Measurements from ENCODE around the gene GJA5.

Gene GJA5

GRCh38 chr1:147807405-147807804 lies 47.0 kb upstream of the GJA5 start:
- no peak for TF ChIP-seq TEAD4 (IDR thresholded peaks at IDR 0.05)
- no peak for TF ChIP-seq MAX (IDR thresholded peaks at IDR 0.05)
- TF ChIP-seq USF1 (IDR thresholded peaks at IDR 0.05) = no peak
- TF ChIP-seq EGR1 (IDR thresholded peaks at IDR 0.05) = no peak
- no peak for TF ChIP-seq TCF12 (IDR thresholded peaks at IDR 0.05; ENCODE audit: low read depth)
- TF ChIP-seq YY1 (IDR thresholded peaks at IDR 0.05; ENCODE audit: low read depth) = no peak
- TF ChIP-seq ZBTB7A (IDR thresholded peaks at IDR 0.05; ENCODE audit: low read depth) = no peak
- TF ChIP-seq RAD21 (IDR thresholded peaks at IDR 0.05; ENCODE audit: low read depth) = no peak

GRCh38 chr1:147804942-147805723 lies 44.7 kb upstream of the GJA5 start:
- TF ChIP-seq EP300 (IDR thresholded peaks at IDR 0.05; ENCODE audit: borderline replicate concordance) (no peak), MAX (IDR thresholded peaks at IDR 0.05) (no peak), TCF12 (IDR thresholded peaks at IDR 0.05; ENCODE audit: low read depth) (no peak), USF1 (IDR thresholded peaks at IDR 0.05) (no peak), NFIC (IDR thresholded peaks at IDR 0.05) (no peak), CEBPB (IDR thresholded peaks at IDR 0.05) (no peak)

GRCh38 chr1:147800804-147801203 lies 40.4 kb upstream of the GJA5 start:
- TF ChIP-seq REST (IDR thresholded peaks at IDR 0.05; ENCODE audit: low read depth) (no peak), CEBPB (IDR thresholded peaks at IDR 0.05) (no peak), YY1 (IDR thresholded peaks at IDR 0.05; ENCODE audit: low read depth) (no peak), TCF12 (IDR thresholded peaks at IDR 0.05; ENCODE audit: low read depth) (no peak), USF1 (IDR thresholded peaks at IDR 0.05) (no peak), CREB1 (IDR thresholded peaks at IDR 0.05; ENCODE audit: low read depth) (no peak), TEAD4 (IDR thresholded peaks at IDR 0.05) (no peak), TAF1 (IDR thresholded peaks at IDR 0.05; ENCODE audit: low read depth) (no peak), RAD21 (IDR thresholded peaks at IDR 0.05; ENCODE audit: low read depth) (no peak), MAX (IDR thresholded peaks at IDR 0.05) (no peak), ZBTB7A (IDR thresholded peaks at IDR 0.05; ENCODE audit: low read depth) (no peak), NFIC (IDR thresholded peaks at IDR 0.05) (no peak)

- TF ChIP-seq NFIC (IDR thresholded peaks at IDR 0.05) = no peak
- no peak for TF ChIP-seq RAD21 (IDR thresholded peaks at IDR 0.05; ENCODE audit: low read depth)
- TF ChIP-seq TCF12 (IDR thresholded peaks at IDR 0.05; ENCODE audit: low read depth) = no peak
- no peak for TF ChIP-seq EP300 (IDR thresholded peaks at IDR 0.05; ENCODE audit: borderline replicate concordance)
- TF ChIP-seq TEAD4 (IDR thresholded peaks at IDR 0.05) = no peak
- TF ChIP-seq TAF1 (IDR thresholded peaks at IDR 0.05; ENCODE audit: low read depth) = no peak
- TF ChIP-seq MAX (IDR thresholded peaks at IDR 0.05) = no peak
Measured at GRCh38 chr1:147798731-147799130, 38.3 kb upstream of the GJA5 start.

- no peak for TF ChIP-seq EP300 (IDR thresholded peaks at IDR 0.05; ENCODE audit: borderline replicate concordance)
- TF ChIP-seq USF1 (IDR thresholded peaks at IDR 0.05) = no peak
- no peak for TF ChIP-seq MAX (IDR thresholded peaks at IDR 0.05)
- no peak for TF ChIP-seq RAD21 (IDR thresholded peaks at IDR 0.05; ENCODE audit: low read depth)
- TF ChIP-seq REST (IDR thresholded peaks at IDR 0.05; ENCODE audit: low read depth) = no peak
Measured at GRCh38 chr1:147794570-147794969, 34.2 kb upstream of the GJA5 start.

Measured in Ishikawa (cell line).